ENCODE measurements around the gene SPPL3.

SPPL3 gene

DNA sequence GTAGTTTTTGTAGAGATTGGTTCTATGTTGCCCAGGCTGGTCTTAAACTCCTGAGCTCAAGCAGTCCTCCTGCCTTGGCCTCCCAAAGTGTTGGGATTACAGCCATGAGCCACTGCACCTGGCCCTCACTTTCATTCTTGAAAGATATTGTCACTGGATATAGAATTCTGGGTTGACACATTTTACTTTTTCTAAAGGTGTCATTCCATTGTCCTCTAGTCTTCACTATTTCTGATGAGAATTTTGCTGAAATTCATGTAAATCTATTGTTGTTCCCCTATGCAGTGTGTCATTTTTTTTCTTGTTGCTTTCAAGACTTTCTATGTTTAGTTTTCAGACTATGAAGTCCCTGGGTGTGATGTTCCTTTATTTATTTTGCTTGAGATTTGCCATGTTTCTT lies 149.4 kb downstream of the SPPL3 start:
- no peak for TF ChIP-seq ZFX (IDR thresholded peaks at IDR 0.05)
- TF ChIP-seq, protein P1, sequence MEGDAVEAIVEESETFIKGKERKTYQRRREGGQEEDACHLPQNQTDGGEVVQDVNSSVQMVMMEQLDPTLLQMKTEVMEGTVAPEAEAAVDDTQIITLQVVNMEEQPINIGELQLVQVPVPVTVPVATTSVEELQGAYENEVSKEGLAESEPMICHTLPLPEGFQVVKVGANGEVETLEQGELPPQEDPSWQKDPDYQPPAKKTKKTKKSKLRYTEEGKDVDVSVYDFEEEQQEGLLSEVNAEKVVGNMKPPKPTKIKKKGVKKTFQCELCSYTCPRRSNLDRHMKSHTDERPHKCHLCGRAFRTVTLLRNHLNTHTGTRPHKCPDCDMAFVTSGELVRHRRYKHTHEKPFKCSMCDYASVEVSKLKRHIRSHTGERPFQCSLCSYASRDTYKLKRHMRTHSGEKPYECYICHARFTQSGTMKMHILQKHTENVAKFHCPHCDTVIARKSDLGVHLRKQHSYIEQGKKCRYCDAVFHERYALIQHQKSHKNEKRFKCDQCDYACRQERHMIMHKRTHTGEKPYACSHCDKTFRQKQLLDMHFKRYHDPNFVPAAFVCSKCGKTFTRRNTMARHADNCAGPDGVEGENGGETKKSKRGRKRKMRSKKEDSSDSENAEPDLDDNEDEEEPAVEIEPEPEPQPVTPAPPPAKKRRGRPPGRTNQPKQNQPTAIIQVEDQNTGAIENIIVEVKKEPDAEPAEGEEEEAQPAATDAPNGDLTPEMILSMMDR (conservative IDR thresholded peaks at IDR 0.05): no peak
- H3K27ac ChIP-seq: no peak overlapping the region

DNA sequence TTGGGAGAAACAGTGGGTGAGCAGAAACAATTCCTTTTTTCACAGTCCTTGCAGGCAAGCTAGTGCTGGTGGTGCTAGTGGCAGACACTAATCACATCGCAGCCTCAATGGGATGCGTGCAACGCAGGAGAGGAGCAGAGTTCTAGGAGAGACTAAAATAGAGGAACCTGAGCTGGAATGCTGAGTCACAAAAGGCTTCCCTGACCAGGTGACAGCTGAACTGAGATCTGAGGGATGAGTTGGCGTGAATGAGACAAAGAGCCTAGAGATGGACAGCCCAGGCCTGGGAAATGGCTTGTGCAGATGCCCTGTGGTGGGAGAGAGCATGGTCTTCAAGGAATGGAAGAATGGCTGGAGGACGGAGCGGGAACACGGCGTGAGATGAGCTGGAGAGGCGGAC lies 152.8 kb downstream of the SPPL3 start:
- no peak for TF ChIP-seq ZFX (IDR thresholded peaks at IDR 0.05)
- TF ChIP-seq, protein P1 (conservative IDR thresholded peaks at IDR 0.05): no peak

DNA sequence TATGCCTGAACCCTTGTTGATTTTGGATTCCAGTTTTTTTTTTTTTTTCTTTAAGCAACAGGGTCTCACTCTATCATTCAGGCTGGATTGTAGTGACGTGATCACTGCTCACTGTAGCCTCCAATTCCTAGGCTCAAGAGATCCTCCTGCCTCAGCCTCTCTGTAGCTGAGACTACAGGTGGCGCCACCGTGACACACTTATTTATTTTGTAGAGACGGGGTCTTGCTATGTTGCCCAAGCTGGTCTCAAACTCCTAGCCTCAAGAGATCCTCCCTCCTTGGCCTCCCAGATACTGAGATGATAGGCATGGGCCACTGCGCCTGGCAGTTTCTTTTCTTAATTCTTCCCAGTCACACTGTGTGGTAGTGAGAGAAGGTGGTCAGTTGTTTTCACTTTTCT lies 153.4 kb downstream of the SPPL3 start:
- no peak overlapping the region for H3K27ac ChIP-seq
- TF ChIP-seq, protein P1 (conservative IDR thresholded peaks at IDR 0.05): no peak
- TF ChIP-seq ZFX (IDR thresholded peaks at IDR 0.05): no peak

More for the DNA sequence above, 152.8 kb downstream of the SPPL3 start:
- H3K27ac ChIP-seq: no peak overlapping the region

DNA sequence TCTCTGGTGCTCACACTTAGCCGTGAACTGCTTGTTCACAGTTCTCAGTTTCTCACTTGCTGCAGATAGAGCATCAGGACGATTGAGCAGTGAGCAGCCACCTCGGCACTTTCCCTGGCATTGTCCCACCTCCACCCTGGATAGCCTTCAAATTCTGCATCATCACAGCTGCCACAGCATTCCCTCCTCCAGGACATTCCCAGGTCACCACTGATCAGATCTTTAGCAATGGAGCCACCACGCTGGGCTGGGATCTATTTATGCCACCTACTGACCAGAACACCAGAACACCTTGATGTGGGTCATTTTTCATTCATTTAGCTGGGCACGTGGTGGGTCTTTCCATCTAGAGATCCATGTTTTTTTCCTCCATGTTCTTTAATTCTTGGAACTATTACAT lies 154.9 kb downstream of the SPPL3 start:
- H3K27ac ChIP-seq: no peak overlapping the region
- TF ChIP-seq, protein P1 (conservative IDR thresholded peaks at IDR 0.05): no peak
- no peak for TF ChIP-seq ZFX (IDR thresholded peaks at IDR 0.05)

DNA sequence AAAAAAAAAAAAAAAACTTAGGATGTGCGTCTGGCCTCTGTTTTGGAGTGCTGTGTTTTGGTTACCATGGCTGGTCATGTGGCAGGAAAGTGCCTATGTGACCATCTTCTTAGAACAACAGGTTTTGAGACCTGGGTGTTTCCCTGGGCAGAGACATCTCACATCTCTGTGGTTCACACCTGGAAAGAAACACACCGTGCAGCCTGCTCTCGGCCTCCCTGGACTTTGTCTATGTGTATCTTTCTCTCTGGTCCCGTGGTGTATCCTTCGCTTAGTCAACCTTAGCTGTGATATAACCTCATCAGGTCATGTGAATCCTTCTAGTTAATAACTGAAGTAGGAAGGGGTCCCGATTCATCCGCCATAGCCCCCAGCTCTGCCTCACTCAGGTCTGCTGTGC lies 155.9 kb downstream of the SPPL3 start:
- TF ChIP-seq, protein P1 (conservative IDR thresholded peaks at IDR 0.05): no peak
- no peak overlapping the region for H3K27ac ChIP-seq

DNA sequence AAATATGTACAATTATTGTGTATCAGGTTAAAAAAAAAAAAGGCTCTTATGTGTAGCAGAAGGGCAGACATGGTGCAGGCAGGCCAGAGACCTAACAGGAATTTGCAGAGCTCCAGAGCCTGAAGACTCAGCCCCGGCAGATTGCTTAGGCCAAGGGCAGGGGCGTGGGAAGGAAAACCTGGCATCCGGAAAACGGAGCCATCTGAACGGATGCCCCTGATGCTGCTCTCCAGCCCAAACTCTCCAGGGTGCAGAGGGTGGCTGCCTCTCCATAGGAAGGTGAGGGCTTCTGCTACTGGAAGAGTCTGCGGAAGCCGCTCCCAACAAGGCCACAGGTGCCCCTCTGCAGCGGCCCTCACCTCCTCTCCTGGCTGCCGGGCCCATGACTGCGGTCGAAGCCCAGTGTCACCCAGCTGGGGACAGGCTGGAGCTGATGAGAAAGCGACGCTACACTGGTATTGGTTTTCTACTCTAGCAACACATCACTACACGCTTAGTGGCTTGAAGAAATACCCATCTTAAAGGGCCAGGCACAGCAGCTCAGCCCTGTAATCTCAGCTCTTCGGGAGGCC lies 159.2 kb downstream of the SPPL3 start:
- TF ChIP-seq, protein P1 (conservative IDR thresholded peaks at IDR 0.05): no peak
- no peak for TF ChIP-seq ZFX (IDR thresholded peaks at IDR 0.05)
- no peak overlapping the region for H3K27ac ChIP-seq

DNA sequence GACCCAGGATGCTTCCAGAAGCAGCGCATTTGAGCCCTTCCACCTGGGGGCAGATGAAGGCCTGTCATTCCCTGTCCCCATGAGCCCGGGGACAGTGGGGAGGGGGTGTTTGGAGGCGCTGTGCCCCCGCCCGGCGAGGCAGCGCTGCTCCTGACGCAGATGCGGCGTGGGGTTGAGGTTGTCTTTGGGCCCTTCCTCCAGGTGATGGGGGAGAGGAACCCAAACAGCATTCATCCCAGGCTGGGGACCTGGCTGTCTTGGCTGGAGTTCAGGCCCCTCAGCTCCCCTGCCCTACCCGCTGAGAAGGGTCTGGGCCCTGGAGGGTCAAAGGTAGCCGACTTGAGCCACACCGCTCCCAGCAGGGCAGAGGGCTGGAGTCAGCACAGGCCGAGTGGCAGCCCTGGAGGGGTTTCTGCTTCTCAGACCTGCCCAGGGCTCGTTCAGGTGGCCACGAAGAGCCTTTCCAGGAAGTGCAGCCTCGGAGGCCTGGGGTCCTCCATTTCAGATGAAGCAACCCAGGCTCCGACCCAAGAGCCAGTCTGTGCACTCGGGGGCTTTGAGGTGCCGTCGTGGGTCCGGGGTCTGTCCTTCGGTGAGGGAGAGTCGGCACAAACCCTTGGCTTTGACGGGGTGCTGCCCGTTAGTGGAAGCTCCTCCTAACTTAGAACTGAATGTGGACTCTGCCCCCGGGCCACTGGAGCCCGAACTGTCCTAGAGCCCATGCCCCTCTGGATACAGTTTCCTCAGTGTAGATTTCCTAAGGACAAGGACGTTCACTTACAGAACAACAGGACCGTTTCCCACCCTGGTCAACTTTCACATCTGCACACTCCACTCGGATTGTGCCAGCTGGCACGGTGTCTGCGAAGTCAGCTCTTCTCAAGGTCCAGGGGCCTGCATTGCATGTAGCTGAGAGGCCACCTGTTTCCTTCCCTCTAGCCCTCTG lies 162.4 kb downstream of the SPPL3 start:
- H3K27ac ChIP-seq: no peak overlapping the region
- no peak for TF ChIP-seq ZFX (IDR thresholded peaks at IDR 0.05)
- TF ChIP-seq, protein P1 (conservative IDR thresholded peaks at IDR 0.05): no peak

Measured in C4-2B (cell line).